ENCODE data around the gene IL24. TPM values are rescaled to one million over a fixed set of nuclear protein-coding genes. Genes with fewer than 3 reads are reported as not detected.

Gene IL24
- total and polyA plus RNA-seq, 2 donors (not counting 1 experiment from before 2014, with no cell fraction given): 0.17 to 0.54 TPM

DNA sequence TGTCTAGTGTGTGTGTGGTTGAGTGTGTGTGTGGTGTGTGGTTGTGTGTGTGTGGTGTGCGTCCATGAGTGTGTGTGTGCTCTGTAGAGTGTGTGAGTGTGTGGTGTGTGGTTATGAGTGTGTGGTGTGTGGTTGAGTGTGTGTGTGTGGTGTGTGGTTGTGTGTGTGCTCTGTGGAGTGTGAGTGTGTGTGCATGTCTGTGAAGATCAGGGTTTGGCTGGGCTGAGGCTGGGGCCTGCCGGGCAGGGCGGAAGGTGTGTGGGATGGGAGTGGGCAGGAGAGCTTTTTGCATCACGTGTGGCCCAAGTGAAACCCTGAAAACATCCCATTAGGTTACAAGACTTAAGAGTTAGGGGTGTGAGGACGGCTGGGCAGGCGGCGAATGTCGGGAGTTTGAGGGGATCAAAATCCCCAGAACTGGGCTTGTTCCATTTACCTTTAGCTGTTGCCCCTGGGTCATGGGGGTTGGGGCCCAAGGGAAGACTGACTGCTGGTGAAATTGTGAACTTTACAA, 27.4 kb downstream of the IL24 start:
- Histone ChIP-seq H3K4me1 (ENCODE audit: control insufficient read depth, extremely low read depth, insufficient read depth, low read length) (no peaks in the 10 kb centered on the region), H3K4me3 (replicated peaks in 1 of 4; ENCODE audit: control extremely low read depth in 1 of 4, insufficient read depth in 1 of 4, low read depth in 3 of 4, low read length in 4 of 4) (no peak overlapping the region), H3K27me3 (ENCODE audit: control insufficient read depth, insufficient read depth, low read length) (no peaks in the 10 kb centered on the region), H3K9me3 (ENCODE audit: control insufficient read depth, insufficient read depth, low read depth, low read length) (no peaks in the 10 kb centered on the region), H3K9ac (ENCODE audit: insufficient read depth, low read length) (no peak overlapping the region), H3K27ac (ENCODE audit: insufficient read depth, low read length) (no peak overlapping the region), H3K36me3 (ENCODE audit: control insufficient read depth, insufficient read depth, low read length) (no peaks in the 10 kb centered on the region), H4K20me1 (ENCODE audit: control insufficient read depth, extremely low read depth, insufficient read depth, low read length) (no peaks in the 10 kb centered on the region), H2AFZ (ENCODE audit: low read length) (no peak overlapping the region), H3K79me2 (ENCODE audit: control insufficient read depth, insufficient read depth, low read length) (no peaks in the 10 kb centered on the region), H3K4me2 (ENCODE audit: extremely low read depth, insufficient read depth, low read length) (no peak overlapping the region)
- TF ChIP-seq, protein P1, sequence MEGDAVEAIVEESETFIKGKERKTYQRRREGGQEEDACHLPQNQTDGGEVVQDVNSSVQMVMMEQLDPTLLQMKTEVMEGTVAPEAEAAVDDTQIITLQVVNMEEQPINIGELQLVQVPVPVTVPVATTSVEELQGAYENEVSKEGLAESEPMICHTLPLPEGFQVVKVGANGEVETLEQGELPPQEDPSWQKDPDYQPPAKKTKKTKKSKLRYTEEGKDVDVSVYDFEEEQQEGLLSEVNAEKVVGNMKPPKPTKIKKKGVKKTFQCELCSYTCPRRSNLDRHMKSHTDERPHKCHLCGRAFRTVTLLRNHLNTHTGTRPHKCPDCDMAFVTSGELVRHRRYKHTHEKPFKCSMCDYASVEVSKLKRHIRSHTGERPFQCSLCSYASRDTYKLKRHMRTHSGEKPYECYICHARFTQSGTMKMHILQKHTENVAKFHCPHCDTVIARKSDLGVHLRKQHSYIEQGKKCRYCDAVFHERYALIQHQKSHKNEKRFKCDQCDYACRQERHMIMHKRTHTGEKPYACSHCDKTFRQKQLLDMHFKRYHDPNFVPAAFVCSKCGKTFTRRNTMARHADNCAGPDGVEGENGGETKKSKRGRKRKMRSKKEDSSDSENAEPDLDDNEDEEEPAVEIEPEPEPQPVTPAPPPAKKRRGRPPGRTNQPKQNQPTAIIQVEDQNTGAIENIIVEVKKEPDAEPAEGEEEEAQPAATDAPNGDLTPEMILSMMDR (conservative IDR thresholded peaks at IDR 0.05 in 1 of 2, IDR thresholded peaks at IDR 0.05 in 1 of 2; ENCODE audit: low read depth in 1 of 2, low read length in 2 of 2): no peak
- TF ChIP-seq EZH2 (IDR thresholded peaks at IDR 0.05; ENCODE audit: low read length, missing control alignments): no peak
- no peak for DNase-seq (ENCODE audit: low read depth in 2 of 2)

DNA sequence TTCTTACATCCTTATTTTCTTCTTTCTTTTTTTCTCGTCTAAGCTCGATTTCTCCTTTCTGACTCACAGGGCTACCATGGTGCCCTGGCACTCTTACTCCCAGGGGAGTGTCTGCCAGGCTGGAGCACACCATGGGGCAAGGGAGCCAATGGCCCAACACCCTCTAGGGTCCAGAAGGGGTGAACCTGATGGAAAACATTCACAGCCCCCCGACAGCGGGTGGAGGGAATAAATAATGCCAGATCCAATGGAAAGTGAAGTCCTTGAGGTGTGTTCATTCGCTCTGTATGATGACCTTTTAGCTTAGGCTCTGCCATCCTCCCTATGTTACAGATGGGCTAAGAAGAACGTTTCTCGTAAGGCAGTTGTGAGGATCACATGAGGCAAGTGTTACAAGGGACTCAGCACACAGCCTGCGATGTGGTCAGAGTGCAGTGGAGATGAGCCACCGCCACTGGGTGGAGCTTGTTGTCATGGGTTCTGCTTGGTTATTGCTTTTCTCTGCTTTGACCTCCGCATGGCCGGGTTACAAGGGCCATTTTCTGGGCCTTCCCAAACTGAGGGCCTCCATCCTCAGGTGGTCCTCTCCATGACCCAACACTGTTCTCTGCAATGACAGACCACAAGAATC, 28.0 kb downstream of the IL24 start:
- Histone ChIP-seq H3K4me1 (ENCODE audit: control insufficient read depth, extremely low read depth, insufficient read depth, low read length) (no peaks in the 10 kb centered on the region), H3K9me3 (ENCODE audit: control insufficient read depth, insufficient read depth, low read depth, low read length) (no peaks in the 10 kb centered on the region), H3K27me3 (ENCODE audit: control insufficient read depth, insufficient read depth, low read length) (no peaks in the 10 kb centered on the region), H3K9ac (ENCODE audit: insufficient read depth, low read length) (no peak overlapping the region), H3K27ac (ENCODE audit: insufficient read depth, low read length) (no peak overlapping the region), H3K36me3 (ENCODE audit: control insufficient read depth, insufficient read depth, low read length) (no peaks in the 10 kb centered on the region), H2AFZ (ENCODE audit: low read length) (no peak overlapping the region), H4K20me1 (ENCODE audit: control insufficient read depth, extremely low read depth, insufficient read depth, low read length) (no peaks in the 10 kb centered on the region), H3K79me2 (ENCODE audit: control insufficient read depth, insufficient read depth, low read length) (no peaks in the 10 kb centered on the region), H3K4me2 (ENCODE audit: extremely low read depth, insufficient read depth, low read length) (no peak overlapping the region), H3K4me3 (replicated peaks in 1 of 4; ENCODE audit: control extremely low read depth in 1 of 4, insufficient read depth in 1 of 4, low read depth in 3 of 4, low read length in 4 of 4) (no peak overlapping the region)
- TF ChIP-seq, protein P1 (conservative IDR thresholded peaks at IDR 0.05 in 1 of 2, IDR thresholded peaks at IDR 0.05 in 1 of 2; ENCODE audit: low read depth in 1 of 2, low read length in 2 of 2): no peak
- TF ChIP-seq EZH2 (IDR thresholded peaks at IDR 0.05; ENCODE audit: low read length, missing control alignments): no peak
- DNase-seq (ENCODE audit: low read depth in 2 of 2): no peak

DNA sequence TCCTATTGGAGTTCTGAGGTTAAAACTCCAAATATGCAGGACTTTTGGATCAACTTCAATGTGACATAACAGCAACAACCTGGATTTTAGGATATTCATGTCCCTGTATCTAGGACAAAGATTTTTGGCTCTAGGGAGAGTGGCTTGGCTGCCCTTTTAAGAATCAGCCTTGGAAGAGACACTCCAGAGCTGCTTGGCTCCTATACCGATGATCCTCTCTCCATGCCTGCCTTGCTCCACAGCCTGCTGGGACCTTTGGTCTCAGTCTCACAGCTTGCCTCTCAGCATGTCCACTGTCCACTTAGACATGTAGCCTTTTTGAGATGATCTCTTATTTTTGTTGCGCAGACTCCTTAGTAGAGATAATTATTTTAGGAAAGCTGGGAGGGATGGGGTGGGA, 29.0 kb downstream of the IL24 start:
- no peaks in the 10 kb centered on the region for H4K20me1 ChIP-seq (ENCODE audit: control insufficient read depth, extremely low read depth, insufficient read depth, low read length)
- DNase-seq (ENCODE audit: low read depth in 2 of 2): no peak
- H3K36me3 ChIP-seq (ENCODE audit: control insufficient read depth, insufficient read depth, low read length): no peaks in the 10 kb centered on the region
- no peak overlapping the region for H3K27ac ChIP-seq (ENCODE audit: insufficient read depth, low read length)
- H3K27me3 ChIP-seq (ENCODE audit: control insufficient read depth, insufficient read depth, low read length): no peaks in the 10 kb centered on the region
- no peak overlapping the region for H3K4me3 ChIP-seq (replicated peaks in 1 of 4; ENCODE audit: control extremely low read depth in 1 of 4, insufficient read depth in 1 of 4, low read depth in 3 of 4, low read length in 4 of 4)
- H3K9me3 ChIP-seq (ENCODE audit: control insufficient read depth, insufficient read depth, low read depth, low read length): no peaks in the 10 kb centered on the region
- no peak overlapping the region for H3K9ac ChIP-seq (ENCODE audit: insufficient read depth, low read length)
- no peak overlapping the region for H3K4me2 ChIP-seq (ENCODE audit: extremely low read depth, insufficient read depth, low read length)
- no peaks in the 10 kb centered on the region for H3K79me2 ChIP-seq (ENCODE audit: control insufficient read depth, insufficient read depth, low read length)
- H3K4me1 ChIP-seq (ENCODE audit: control insufficient read depth, extremely low read depth, insufficient read depth, low read length): no peaks in the 10 kb centered on the region
- no peak overlapping the region for H2AFZ ChIP-seq (ENCODE audit: low read length)
- TF ChIP-seq, protein P1 (conservative IDR thresholded peaks at IDR 0.05 in 1 of 2, IDR thresholded peaks at IDR 0.05 in 1 of 2; ENCODE audit: low read depth in 1 of 2, low read length in 2 of 2): no peak
- no peak for TF ChIP-seq EZH2 (IDR thresholded peaks at IDR 0.05; ENCODE audit: low read length, missing control alignments)
